Measurements from ENCODE around the gene DOCK4. TPM values are rescaled to one million over a fixed set of nuclear protein-coding genes. Genes with fewer than 3 reads are reported as not detected.
A peak's percentile ranks its signal among the peaks of the same experiment; 100 is the strongest.

DOCK4 gene
- total RNA-seq, 1 experiment from 2014 or later: 0.30 TPM

- no peak for DNase-seq
- H3K36me3 ChIP-seq: no peaks in the 10 kb centered on the region
- no peak overlapping the region for H3K4me3 ChIP-seq
- H3K9me3 ChIP-seq: no peaks in the 10 kb centered on the region
- H3K27me3 ChIP-seq: no peaks in the 10 kb centered on the region
Measured at GRCh38 chr7:112182749-112183148, 23.4 kb downstream of the DOCK4 start.

- no peak overlapping the region for H3K4me3 ChIP-seq
- DNase-seq: no peak
- no peaks in the 10 kb centered on the region for H3K36me3 ChIP-seq
Measured at GRCh38 chr7:112180223-112180622, 26.0 kb downstream of the DOCK4 start.

GRCh38 chr7:112176693-112177415 is 29.3 kb downstream of the DOCK4 start:
- no peak overlapping the region for H3K4me3 ChIP-seq
- H3K36me3 ChIP-seq: no peaks in the 10 kb centered on the region
- no peak for DNase-seq
- no peaks in the 10 kb centered on the region for H3K27me3 ChIP-seq
- H3K9me3 ChIP-seq: no peaks in the 10 kb centered on the region

More at GRCh38 chr7:112180223-112180622, 26.0 kb downstream of the DOCK4 start:
- Histone ChIP-seq H3K27me3 (no peaks in the 10 kb centered on the region), H3K9me3 (no peaks in the 10 kb centered on the region)

GRCh38 chr7:112176241-112176640 is 30.0 kb downstream of the DOCK4 start:
- Histone ChIP-seq H3K36me3 (no peaks in the 10 kb centered on the region), H3K27me3 (no peaks in the 10 kb centered on the region), H3K4me3 (no peak overlapping the region), H3K9me3 (no peaks in the 10 kb centered on the region)
- DNase-seq: no peak

GRCh38 chr7:112174192-112174591 is 32.0 kb downstream of the DOCK4 start:
- Histone ChIP-seq H3K27me3 (no peaks in the 10 kb centered on the region), H3K36me3 (no peaks in the 10 kb centered on the region), H3K4me3 (no peak overlapping the region), H3K9me3 (no peaks in the 10 kb centered on the region)
- no peak for DNase-seq

- H3K4me3 ChIP-seq: no peak overlapping the region
Measured at GRCh38 chr7:112173568-112173905, 32.7 kb downstream of the DOCK4 start.

GRCh38 chr7:112172870-112173567 is 33.2 kb downstream of the DOCK4 start:
- no peaks in the 10 kb centered on the region for H3K9me3 ChIP-seq
- no peaks in the 10 kb centered on the region for H3K36me3 ChIP-seq
- DNase-seq: no peak
- no peaks in the 10 kb centered on the region for H3K27me3 ChIP-seq
- no peak overlapping the region for H3K4me3 ChIP-seq

More at GRCh38 chr7:112173568-112173905, 32.7 kb downstream of the DOCK4 start:
- no peaks in the 10 kb centered on the region for H3K36me3 ChIP-seq
- H3K9me3 ChIP-seq: no peaks in the 10 kb centered on the region
- DNase-seq: no peak
- H3K27me3 ChIP-seq: no peaks in the 10 kb centered on the region

- DNase-seq: no peak
- no peaks in the 10 kb centered on the region for H3K36me3 ChIP-seq
- H3K27me3 ChIP-seq: no peaks in the 10 kb centered on the region
- no peak overlapping the region for H3K4me3 ChIP-seq
- no peaks in the 10 kb centered on the region for H3K9me3 ChIP-seq
Measured at GRCh38 chr7:112171673-112172072, 34.5 kb downstream of the DOCK4 start.

GRCh38 chr7:112168915-112169314 is 37.3 kb downstream of the DOCK4 start:
- Histone ChIP-seq H3K36me3 (no peaks in the 10 kb centered on the region), H3K4me3 (no peak overlapping the region), H3K27me3 (no peaks in the 10 kb centered on the region), H3K9me3 (no peaks in the 10 kb centered on the region)
- no peak for DNase-seq

GRCh38 chr7:112167147-112167546 is 39.1 kb downstream of the DOCK4 start:
- no peak for DNase-seq
- Histone ChIP-seq H3K27me3 (no peaks in the 10 kb centered on the region), H3K9me3 (no peaks in the 10 kb centered on the region), H3K4me3 (no peak overlapping the region), H3K36me3 (no peaks in the 10 kb centered on the region)

GRCh38 chr7:112162784-112163506 is 43.3 kb downstream of the DOCK4 start:
- Histone ChIP-seq H3K9me3 (no peaks in the 10 kb centered on the region), H3K4me3 (no peak overlapping the region), H3K27me3 (no peaks in the 10 kb centered on the region), H3K36me3 (no peaks in the 10 kb centered on the region)
- no peak for DNase-seq

- no peak overlapping the region for H3K4me3 ChIP-seq
- no peaks in the 10 kb centered on the region for H3K27me3 ChIP-seq
- peak; percentile 20 for DNase-seq
- H3K36me3 ChIP-seq: no peaks in the 10 kb centered on the region
- H3K9me3 ChIP-seq: no peaks in the 10 kb centered on the region
Measured at GRCh38 chr7:112162142-112162766, 43.9 kb downstream of the DOCK4 start.

- Histone ChIP-seq H3K9me3 (no peaks in the 10 kb centered on the region), H3K36me3 (no peaks in the 10 kb centered on the region), H3K27me3 (no peaks in the 10 kb centered on the region), H3K4me3 (no peak overlapping the region)
- DNase-seq: no peak
Measured at GRCh38 chr7:112161253-112162141, 44.7 kb downstream of the DOCK4 start.

GRCh38 chr7:112160771-112161150 is 45.4 kb downstream of the DOCK4 start:
- no peak overlapping the region for H3K4me3 ChIP-seq
- DNase-seq: no peak
- H3K9me3 ChIP-seq: no peaks in the 10 kb centered on the region
- no peaks in the 10 kb centered on the region for H3K36me3 ChIP-seq
- no peaks in the 10 kb centered on the region for H3K27me3 ChIP-seq

GRCh38 chr7:112160130-112160770 is 45.9 kb downstream of the DOCK4 start:
- Histone ChIP-seq H3K9me3 (no peaks in the 10 kb centered on the region), H3K27me3 (no peaks in the 10 kb centered on the region), H3K36me3 (no peaks in the 10 kb centered on the region), H3K4me3 (no peak overlapping the region)
- no peak for DNase-seq

GRCh38 chr7:112159351-112159750 is 46.8 kb downstream of the DOCK4 start:
- Histone ChIP-seq H3K4me3 (no peak overlapping the region), H3K27me3 (no peaks in the 10 kb centered on the region), H3K36me3 (no peaks in the 10 kb centered on the region), H3K9me3 (no peaks in the 10 kb centered on the region)
- no peak for DNase-seq

Measured in MG63 (cell line).